DOHH2 (cell line): Measurements from ENCODE around the gene DDX28.

Experiments used
- CTCF ChIP-seq: fragments of 200-600 bp; sonication (generic); IDR thresholded peaks from one replicate; pipeline ENCODE4 v1.5.1; 2014; ENCODE audit warnings: antibody characterized with exemption, mild to moderate bottlenecking, low read depth, low read length; ENCODE audit not compliant: poor library complexity, severe bottlenecking
- EZH2phosphoT487 ChIP-seq: fragments of 200-600 bp; sonication (generic); IDR thresholded peaks from 2 replicates; pipeline ENCODE4 v1.6.1; 2017; ENCODE audit warnings: borderline replicate concordance, mild to moderate bottlenecking, antibody characterized with exemption, low read length, moderate library complexity, mixed read lengths

DNA sequence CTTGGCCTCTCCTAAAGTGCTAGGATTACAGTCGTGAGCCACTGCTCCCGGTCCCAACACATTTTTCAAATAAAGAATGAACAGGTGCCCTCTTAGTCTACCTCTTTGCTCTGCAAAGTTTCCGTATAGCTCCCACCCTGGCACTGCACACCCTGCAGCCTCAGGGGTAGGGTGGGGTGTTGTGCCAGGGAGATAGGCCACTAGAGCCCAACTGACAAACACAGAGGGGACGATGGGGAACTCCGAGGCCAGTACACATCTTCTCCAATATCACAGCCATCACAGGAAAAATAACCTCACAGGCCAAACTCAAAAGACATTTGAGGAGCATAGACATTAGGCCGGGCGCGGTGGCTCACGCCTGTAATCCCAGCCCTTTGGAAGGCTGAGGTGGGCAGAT lies 51.9 kb downstream of the DDX28 start:
- TF ChIP-seq CTCF (no peak), EZH2phosphoT487 (no peak)
